Head of caudate nucleus (tissue), 42 donors: ENCODE data around the gene C5.

Experiments used
- DNase-seq, 42 donors: peaks; one replicate each; pipeline versions ENCODE4 v3.0.0 to v3.0.0-alpha.2; 2020 to 2021; ENCODE audit warnings: mixed read lengths in 7 of 42
- intact Hi-C: fragments of 100-400 bp; cut with DNase I; formaldehyde crosslinking; loops from one replicate; pipeline ENCODE4 v1.15.0; 2022

C5 gene

GRCh38 chr9:120904061-120904977 lies 145.8 kb downstream of the C5 start:
- intact Hi-C loops, result no loop called here
- no peak for DNase-seq

- intact Hi-C loops, result no loop called here
- DNase-seq, result no peak
Measured at GRCh38 chr9:120902569-120903535, 147.2 kb downstream of the C5 start.
